Stimulated activated CD8-positive, alpha-beta memory T cell treated with anti-CD3 and anti-CD28 coated beads, Interleukin-12 subunit alpha, Interleukin-12 subunit beta, amount 100 ng/mL, for 1 hour (primary cell): ENCODE results near the gene LTK.

Experiments used
- DNase-seq: peaks from one replicate; pipeline ENCODE4 v3.0.0-alpha.2; 2020; ENCODE audit warnings: low read depth

Gene LTK

DNA sequence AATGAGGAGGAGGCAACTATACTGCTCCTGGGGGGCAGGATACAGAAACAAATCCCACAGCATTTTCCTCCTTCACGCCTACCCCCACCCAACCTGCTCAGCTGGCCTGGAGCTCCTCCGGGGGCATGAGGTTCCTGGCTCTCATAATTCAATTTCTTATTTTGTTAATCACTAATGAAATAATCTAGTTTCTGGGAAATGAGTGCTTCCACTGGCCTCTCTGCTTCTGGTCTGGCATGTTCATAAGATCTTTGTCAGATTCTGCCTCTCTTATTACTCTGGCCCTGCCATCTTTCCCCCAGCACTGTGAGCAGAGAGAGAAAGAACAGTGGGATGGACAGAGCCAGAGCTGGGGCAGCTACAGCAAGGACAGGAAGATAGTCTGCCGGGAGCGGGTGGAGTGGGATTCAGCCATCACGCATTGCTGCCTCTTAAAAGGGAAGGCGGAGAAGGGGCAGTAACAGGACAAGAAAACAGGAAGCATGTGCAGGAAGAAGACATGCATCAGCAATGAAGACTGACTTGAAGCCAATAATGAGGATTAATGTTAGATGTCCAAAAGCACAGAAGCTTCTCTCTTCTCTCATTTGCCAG, 16.8 kb upstream of the LTK start:
- DNase-seq = no peak

DNA sequence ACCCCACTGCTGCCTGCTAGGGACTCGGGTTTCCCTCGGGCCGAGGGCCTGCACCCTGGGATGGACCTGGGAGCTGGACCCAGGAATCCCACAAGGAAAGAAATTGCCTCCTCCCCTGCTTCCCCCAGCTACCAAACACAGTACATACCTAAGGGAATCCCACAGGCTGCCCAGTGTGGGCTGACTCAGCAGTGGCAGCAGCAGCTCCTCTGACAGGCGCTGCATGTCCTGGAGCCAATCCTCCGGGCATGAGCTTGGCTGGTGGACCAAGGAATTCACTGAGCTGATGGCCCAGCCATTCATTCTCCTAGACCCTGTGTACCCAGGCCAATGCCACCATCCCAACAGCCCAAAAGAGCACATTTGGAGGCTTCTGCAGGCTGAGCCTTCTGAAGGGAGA, 9.5 kb upstream of the LTK start:
- no peak for DNase-seq

DNA sequence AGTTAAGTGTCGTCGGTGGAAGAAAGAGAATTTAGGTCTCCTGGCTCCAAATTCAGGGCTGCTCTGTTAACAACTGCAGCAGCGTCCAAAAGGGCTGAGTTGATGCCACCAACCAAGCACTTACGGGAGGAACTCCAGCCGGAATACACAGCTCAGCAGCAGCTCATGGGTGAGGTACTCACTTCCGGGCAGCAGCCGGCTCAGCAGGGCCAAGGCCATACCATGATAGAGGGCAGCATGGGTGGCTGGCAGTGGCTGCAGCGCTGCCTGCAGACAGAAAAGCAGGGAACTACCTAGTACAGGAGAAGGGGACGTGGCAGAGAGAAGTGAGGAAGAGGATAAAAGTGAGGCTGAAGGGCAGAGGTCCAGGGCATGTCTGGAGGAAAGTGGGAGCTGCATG, 8.0 kb upstream of the LTK start:
- DNase-seq = no peak

GRCh38 chr15:41520636-41521035, 7.0 kb upstream of the LTK start:
- no peak for DNase-seq

GRCh38 chr15:41517895-41518449, 4.3 kb upstream of the LTK start:
- DNase-seq = no peak

GRCh38 chr15:41512940-41513505, 604 bp downstream of the LTK start:
- DNase-seq = no peak

DNA sequence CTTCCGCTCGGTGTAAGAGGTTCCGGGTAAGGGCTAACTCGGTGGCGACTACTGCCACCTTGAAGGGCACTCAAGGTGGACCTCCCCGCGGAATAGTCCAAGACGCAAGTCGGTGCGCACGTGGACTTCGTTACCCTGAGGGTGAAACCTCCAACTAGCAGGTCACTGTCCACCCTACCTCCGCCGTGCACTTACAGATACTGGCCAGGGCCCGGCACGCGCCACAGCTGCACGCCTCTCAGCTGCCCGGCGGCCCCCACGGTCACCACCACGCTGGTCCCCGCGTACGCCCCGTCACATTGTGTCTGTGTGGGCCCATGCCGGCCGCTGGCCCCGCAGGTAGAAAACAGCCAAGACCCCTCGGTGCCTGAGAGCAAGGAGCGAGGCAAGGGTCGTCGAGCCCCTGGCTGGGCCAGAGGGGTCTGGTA, 1.1 kb downstream of the LTK start:
- no peak for DNase-seq

- DNase-seq = no peak
Measured at GRCh38 chr15:41511899-41512369, 1.7 kb downstream of the LTK start.

- no peak for DNase-seq
Measured at GRCh38 chr15:41511331-41511898, 2.2 kb downstream of the LTK start.

DNA sequence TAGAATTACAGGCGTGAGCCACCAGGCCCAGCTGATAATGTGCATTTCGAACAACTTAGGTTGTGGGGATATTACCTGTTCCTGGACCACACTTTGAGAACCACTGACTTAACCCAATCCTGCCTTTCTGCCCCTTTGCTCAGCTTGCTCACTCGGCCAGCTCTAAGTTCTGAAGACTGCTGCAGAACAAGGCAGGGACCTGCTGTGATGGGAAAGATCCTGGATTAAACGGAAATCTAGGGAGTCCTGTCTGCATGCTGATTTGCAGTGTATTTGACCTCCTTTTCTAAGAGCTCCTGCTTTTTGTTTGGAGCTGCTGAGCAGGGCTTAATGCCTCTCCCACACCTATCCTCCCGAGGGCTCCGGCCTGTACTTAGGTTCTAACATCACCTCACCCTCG, 2.9 kb downstream of the LTK start:
- DNase-seq = no peak

DNA sequence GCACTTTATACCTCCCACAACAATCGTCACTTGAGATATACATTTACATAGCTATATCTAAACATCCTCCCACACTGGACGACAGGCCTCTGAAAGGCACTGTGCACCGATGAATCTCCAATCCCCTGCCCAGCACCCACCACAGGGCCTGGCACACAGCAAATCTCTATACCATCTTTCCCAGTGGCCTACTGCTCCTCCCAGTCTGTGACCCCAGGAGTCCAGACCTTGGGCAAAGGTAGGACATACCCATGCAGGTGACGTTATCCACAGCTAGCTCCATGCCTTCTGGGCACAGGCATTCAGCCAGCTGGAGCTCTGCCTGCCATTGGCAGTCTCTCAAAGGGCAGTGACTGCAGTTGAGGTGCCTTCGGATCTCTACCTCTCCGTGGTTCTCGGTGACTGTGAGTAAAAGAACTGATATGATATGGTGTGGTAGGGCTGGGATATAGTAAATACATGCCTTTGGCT, 5.8 kb downstream of the LTK start:
- no peak for DNase-seq

- DNase-seq = no peak
Measured at GRCh38 chr15:41506796-41507341, 6.8 kb downstream of the LTK start.

DNA sequence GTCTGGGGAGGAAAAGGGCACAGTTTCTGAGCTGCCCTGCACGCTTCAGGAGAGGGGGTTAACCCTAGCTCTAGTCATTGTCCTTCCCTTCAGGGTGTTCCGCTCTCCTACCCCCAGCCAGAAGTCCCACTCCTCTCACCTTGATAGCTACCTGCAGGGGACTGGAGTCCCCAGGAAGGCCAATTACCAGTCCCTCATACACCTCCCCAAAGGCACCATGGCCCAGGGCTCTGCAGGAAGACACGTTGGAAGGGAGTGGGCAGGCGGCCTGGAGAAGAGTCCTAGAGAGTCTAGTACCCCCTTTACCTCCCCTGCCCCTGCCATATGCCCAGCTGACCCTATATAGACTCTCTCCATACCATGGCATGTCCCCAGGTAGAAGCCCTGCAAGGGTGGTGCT, 7.9 kb downstream of the LTK start:
- DNase-seq = no peak

DNA sequence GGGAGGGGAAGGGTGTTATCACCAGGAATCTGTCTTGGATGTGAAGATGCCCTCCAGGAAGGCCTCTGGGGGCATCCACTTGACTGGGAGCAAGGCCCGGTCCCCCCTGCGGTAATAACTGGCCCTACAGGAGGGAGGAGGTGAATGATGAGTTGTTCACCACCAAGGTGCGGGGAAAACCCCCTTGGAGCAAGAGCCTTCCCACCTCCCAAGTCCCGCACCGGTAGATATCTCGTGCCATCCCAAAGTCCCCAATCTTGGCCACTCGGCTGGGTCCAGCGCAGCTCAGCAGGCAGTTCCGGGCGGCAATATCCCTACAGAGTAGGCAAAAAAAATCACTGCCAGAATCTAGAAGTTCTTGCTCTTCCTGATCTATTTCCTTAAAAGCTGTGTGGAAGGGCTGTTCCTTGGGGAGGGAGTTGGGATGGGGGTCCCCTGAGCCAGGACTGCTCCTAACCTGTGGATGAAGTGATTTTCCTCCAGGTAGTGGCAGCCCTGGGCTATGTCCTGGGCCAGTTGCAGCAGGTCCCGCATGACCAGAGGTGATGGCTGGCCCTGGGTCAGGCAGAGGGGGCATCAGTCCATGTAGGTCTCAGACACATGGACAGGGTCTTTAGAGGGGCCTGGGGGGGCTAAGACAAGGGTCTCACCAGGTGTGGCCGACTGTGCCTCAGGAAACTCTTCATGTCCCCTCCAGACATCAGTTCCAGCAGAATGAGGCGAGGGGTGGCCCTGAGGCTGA, 8.7 kb downstream of the LTK start:
- no peak for DNase-seq

GRCh38 chr15:41503669-41504010, 10.0 kb downstream of the LTK start:
- DNase-seq = no peak

- no peak for DNase-seq
Measured at GRCh38 chr15:41502795-41503668, 10.6 kb downstream of the LTK start.

DNA sequence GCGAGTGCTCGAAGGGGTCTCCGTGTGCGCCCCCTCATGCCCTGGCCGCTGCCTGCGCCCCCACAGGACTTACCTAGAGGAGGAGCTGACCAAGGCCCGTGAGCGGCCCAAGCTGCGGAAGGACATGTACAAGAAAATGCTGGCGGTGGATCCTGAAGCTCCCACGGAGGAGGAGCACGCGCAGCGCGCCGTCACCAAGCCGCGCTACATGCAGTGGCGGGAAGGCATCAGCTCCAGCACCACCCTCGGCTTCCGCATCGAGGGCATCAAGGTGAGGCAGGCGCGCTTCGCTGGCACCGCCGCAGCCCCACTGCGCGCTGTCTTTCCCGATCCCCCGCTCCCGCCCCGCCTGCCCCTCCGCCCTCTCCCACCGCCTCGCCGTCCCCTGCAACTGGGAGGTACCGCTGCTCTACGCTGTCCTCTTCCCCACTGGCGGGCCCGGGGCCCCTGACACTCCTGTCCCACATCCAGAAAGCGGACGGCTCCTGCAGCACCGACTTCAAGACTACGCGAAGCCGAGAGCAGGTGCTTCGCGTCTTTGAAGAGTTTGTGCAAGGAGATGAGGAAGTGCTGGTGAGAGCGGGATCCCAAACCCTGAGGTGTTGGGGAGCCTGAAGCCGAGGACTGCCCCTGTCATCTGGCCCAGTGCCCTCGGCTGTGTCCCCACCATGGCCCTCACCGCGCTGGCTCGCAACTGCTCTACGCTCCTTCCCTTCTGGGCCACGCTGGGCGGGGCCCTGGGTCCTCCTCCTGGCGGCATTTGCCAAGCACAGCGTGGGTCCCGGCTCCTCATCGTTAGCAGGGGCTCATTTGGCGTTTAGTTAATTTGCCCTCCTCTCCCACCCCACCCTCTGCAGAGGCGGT, 11.5 kb downstream of the LTK start:
- no peak for DNase-seq

DNA sequence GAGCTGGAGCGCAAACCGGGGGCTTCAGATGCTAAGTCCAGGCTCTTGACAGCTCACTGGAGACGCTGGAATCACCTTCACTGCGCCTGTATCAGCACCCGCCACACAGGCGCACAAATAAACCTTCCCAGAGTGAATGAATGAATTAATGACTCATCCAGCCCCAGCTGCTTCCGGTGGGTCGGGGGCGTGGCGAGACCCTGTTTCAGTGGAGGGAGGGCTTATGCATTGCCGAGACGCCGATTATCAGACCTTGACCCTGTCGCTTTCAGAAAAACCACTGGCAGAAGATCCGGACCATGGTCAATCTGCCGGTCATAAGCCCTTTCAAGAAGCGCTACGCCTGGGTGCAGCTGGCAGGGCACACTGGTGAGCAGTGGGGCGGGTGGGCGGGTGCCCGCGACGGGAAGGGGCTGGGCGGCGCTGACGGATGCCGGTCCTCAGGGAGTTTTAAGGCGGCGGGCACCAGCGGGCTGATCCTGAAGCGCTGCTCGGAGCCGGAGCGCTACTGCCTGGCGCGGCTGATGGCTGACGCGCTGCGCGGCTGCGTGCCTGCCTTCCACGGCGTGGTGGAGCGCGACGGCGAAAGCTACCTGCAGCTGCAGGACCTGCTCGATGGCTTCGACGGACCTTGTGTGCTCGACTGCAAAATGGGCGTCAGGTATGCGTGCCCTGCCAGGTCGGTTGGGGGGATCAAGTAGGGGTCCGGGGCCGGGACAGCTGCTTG, 12.3 kb downstream of the LTK start:
- no peak for DNase-seq

DNA sequence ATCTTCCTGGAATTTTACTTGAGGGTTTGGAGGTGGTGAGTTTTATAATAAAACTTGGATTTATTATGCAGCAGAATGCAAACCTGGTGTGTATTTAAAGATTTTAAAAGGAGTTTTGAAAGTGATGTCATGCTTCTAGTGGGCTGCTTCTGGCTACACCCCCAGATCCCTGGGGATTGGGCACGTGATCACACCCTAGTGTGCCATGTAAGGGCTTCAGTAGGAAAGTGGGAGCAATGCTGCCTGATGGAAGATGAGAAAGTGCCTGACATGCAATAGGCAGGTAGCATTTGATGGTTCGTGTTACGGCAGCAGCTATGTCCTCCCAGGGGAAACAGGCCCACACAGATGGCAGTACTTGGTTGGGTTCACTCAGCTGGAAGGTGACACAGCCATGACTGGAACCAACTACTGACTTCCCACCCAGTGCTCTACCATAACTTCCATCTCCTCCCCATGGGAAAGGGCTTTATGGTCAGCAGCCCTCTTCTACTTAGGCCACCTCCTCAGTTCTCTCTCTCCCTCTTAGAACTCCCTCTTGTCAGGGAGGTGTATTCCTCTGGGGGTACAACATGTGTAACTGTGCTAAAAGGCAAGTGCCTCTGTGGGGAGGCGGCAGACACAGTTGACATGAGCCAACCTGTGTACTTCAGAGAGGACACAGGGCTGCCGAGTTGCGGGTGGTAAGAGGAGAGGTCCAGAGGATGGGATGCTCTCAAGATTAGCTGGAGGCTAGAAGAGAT, 14.3 kb downstream of the LTK start:
- DNase-seq = no peak
